ENCODE results near the gene SMIM38. TPM values are rescaled to one million over a fixed set of nuclear protein-coding genes. Genes with fewer than 3 reads are reported as not detected.
"Not testable (repeated sequence)": the region's sequence is repeated elsewhere in the genome, so short reads cannot be mapped to it uniquely, and the experiment has no call there.

SMIM38 gene
- total and polyA plus RNA-seq, 2 donors (not counting 1 experiment from before 2014, with no cell fraction given), result 1.2 to 1.6 TPM

DNA sequence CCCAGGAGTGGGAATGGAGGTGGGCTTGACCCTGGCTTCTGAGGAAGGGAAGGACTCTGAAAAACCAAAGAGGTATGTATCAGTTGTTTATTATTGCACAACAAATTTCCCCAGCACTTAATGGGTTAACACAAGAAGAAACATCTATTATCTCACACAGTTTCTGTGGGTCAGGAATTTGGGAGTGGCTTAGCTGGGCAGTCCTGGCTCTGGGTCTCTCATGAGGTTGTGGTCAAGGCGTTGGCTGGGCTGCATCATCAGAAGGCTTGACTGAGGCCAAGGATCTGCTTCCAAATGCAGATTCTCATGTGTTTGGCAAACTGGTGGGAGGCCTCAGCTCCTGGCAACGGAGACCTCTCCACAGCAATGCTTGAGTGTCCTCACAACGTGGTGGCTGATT, 17.5 kb upstream of the SMIM38 start:
- Histone ChIP-seq H4K20me1 (ENCODE audit: control insufficient read depth, insufficient read depth, low read length, poor library complexity, severe bottlenecking) (no peaks in the 10 kb centered on the region), H3K4me3 (ENCODE audit: control extremely low read depth in 1 of 5, extremely low read depth in 1 of 5, insufficient read depth in 1 of 5, low read depth in 2 of 5, low read length in 4 of 5) (no peak overlapping the region), H3K4me1 (ENCODE audit: control insufficient read depth in 2 of 2, insufficient read depth in 2 of 2, low read length in 2 of 2) (peaks cover 0 to 3% of the 10 kb centered on the region in 2 donors), H3K27me3 (replicated peaks in 1 of 4; ENCODE audit: control extremely low read depth in 1 of 4, control insufficient read depth in 3 of 4, insufficient read depth in 4 of 4, low read length in 3 of 4) (no peaks in the 10 kb centered on the region), H3K27ac (ENCODE audit: low read length in 2 of 2) (no peak overlapping the region), H3K9ac (ENCODE audit: low read length) (no peak overlapping the region), H3K36me3 (replicated peaks in 1 of 2; ENCODE audit: control extremely low read depth in 1 of 2, control insufficient read depth in 1 of 2, extremely low read depth in 1 of 2, insufficient read depth in 2 of 2, low read length in 1 of 2) (no peaks in the 10 kb centered on the region), H3K9me3 (ENCODE audit: control extremely low read depth in 1 of 3, control insufficient read depth in 2 of 3, insufficient read depth in 1 of 3, low read length in 2 of 3) (peaks cover 4 to 30% (median 19%) of the 10 kb centered on the region in 3 donors), H3K79me2 (ENCODE audit: control insufficient read depth, insufficient read depth, low read length) (no peaks in the 10 kb centered on the region), H2AFZ (ENCODE audit: insufficient read depth, low read depth, low read length, poor library complexity, severe bottlenecking) (no peak overlapping the region), H3K4me2 (replicated peaks; ENCODE audit: low read depth, low read length, poor library complexity, severe bottlenecking) (no peak overlapping the region)
- H3K4me3 Mint-ChIP-seq, result no peak overlapping the region
- intact Hi-C loops (cut with micrococcal nuclease), result no loop called here
- DNase-seq, result no peak
- no peak overlapping the region for H3K27ac Mint-ChIP-seq
- POLR2A ChIA-PET, result no interaction called here
- TF ChIP-seq EZH2 (IDR thresholded peaks at IDR 0.05; ENCODE audit: borderline replicate concordance, insufficient read depth, low read depth, low read length, poor library complexity, severe bottlenecking), result no peak
- TF ChIP-seq, protein P1, sequence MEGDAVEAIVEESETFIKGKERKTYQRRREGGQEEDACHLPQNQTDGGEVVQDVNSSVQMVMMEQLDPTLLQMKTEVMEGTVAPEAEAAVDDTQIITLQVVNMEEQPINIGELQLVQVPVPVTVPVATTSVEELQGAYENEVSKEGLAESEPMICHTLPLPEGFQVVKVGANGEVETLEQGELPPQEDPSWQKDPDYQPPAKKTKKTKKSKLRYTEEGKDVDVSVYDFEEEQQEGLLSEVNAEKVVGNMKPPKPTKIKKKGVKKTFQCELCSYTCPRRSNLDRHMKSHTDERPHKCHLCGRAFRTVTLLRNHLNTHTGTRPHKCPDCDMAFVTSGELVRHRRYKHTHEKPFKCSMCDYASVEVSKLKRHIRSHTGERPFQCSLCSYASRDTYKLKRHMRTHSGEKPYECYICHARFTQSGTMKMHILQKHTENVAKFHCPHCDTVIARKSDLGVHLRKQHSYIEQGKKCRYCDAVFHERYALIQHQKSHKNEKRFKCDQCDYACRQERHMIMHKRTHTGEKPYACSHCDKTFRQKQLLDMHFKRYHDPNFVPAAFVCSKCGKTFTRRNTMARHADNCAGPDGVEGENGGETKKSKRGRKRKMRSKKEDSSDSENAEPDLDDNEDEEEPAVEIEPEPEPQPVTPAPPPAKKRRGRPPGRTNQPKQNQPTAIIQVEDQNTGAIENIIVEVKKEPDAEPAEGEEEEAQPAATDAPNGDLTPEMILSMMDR (IDR thresholded peaks at IDR 0.05), result no peak
- no peaks in the 10 kb centered on the region for H3K27me3 Mint-ChIP-seq
- H3K9me3 Mint-ChIP-seq (ENCODE audit: insufficient read depth), result peaks cover 5% of the 10 kb centered on the region
- CTCF ChIA-PET, result no interaction called here
- H3K4me1 Mint-ChIP-seq, result peaks cover 5% of the 10 kb centered on the region
- 84% methylated on average over 3 of the region's 3 CpGs for WGBS (ENCODE audit: insufficient coverage)
- ATAC-seq (ENCODE audit: low read depth), result no peak

DNA sequence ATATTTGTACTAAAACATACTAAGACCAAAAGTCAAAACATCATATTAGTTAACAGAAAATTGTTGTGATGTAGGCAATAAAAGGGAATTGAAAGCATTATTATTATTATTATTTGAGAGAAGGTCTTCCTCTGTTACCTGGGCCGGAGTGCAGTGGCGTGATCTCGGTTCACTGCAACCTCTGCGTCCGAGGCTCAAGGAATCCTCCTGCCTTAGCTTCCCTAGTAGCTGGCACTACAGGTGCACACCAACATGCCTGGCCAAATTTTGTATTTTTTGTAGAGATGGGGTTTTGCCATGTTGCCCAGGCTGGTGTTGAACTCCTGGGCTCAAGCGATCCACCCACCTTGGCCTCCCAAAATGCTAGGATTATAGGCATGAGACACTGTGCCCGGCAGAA, 15.6 kb upstream of the SMIM38 start:
- DNase-seq; H3K4me1 ChIP-seq (ENCODE audit: control insufficient read depth in 2 of 2, insufficient read depth in 2 of 2, low read length in 2 of 2); H3K27ac Mint-ChIP-seq; H2AFZ ChIP-seq (ENCODE audit: insufficient read depth, low read depth, low read length, poor library complexity, severe bottlenecking); intact Hi-C loops (cut with micrococcal nuclease); H4K20me1 ChIP-seq (ENCODE audit: control insufficient read depth, insufficient read depth, low read length, poor library complexity, severe bottlenecking); H3K27me3 ChIP-seq (replicated peaks in 1 of 4; ENCODE audit: control extremely low read depth in 1 of 4, control insufficient read depth in 3 of 4, insufficient read depth in 4 of 4, low read length in 3 of 4); H3K4me2 ChIP-seq (replicated peaks; ENCODE audit: low read depth, low read length, poor library complexity, severe bottlenecking); H3K36me3 ChIP-seq (replicated peaks in 1 of 2; ENCODE audit: control extremely low read depth in 1 of 2, control insufficient read depth in 1 of 2, extremely low read depth in 1 of 2, insufficient read depth in 2 of 2, low read length in 1 of 2); H3K27ac ChIP-seq (ENCODE audit: low read length in 2 of 2); H3K27me3 Mint-ChIP-seq; H3K9me3 Mint-ChIP-seq (ENCODE audit: insufficient read depth); POLR2A ChIA-PET; H3K4me3 ChIP-seq (ENCODE audit: control extremely low read depth in 1 of 5, extremely low read depth in 1 of 5, insufficient read depth in 1 of 5, low read depth in 2 of 5, low read length in 4 of 5); H3K4me3 Mint-ChIP-seq; ATAC-seq (ENCODE audit: low read depth); H3K4me1 Mint-ChIP-seq; H3K79me2 ChIP-seq (ENCODE audit: control insufficient read depth, insufficient read depth, low read length); H3K9ac ChIP-seq (ENCODE audit: low read length): not testable (repeated sequence)
- WGBS (ENCODE audit: insufficient coverage), result 97% methylated on average over 6 of the region's 7 CpGs
- CTCF ChIA-PET, result interaction anchor here (0.7 kb wide), 1 partner anchor 140 kb away, joined by 3 read pairs; no protein-coding TSS in a partner anchor
- H3K9me3 ChIP-seq (ENCODE audit: control extremely low read depth in 1 of 3, control insufficient read depth in 2 of 3, insufficient read depth in 1 of 3, low read length in 2 of 3), result peaks cover 4 to 28% (median 16%) of the 10 kb centered on the region in 3 donors

Data from B cell (primary cell).